ENCODE data around the gene CSAG3. TPM values are rescaled to one million over a fixed set of nuclear protein-coding genes. Genes with fewer than 3 reads are reported as not detected.
"Not testable (repeated sequence)": the region's sequence is repeated elsewhere in the genome, so short reads cannot be mapped to it uniquely, and the experiment has no call there.

The CSAG3 gene
- polyA plus RNA-seq (not detected in 3 replicates), polyA minus RNA-seq (not detected in 3 replicates)
- polyA plus RNA-seq (2011; ENCODE audit: low read depth) = not detected
- not detected in 2 replicates for polyA plus RNA-seq (2011; cell fraction: cytosol; rRNA removed)
- polyA plus RNA-seq (2011; cell fraction: nucleus; rRNA removed) = not detected in 2 replicates
- polyA plus RNA-seq (2012; ENCODE audit: low replicate concordance) = not detected in 2 replicates
- polyA minus RNA-seq (2011; cell fraction: cytosol; rRNA and poly(A)+ RNA removed) = not detected
- polyA minus RNA-seq (2011; cell fraction: nucleus; rRNA and poly(A)+ RNA removed) = not detected in 2 replicates

DNA sequence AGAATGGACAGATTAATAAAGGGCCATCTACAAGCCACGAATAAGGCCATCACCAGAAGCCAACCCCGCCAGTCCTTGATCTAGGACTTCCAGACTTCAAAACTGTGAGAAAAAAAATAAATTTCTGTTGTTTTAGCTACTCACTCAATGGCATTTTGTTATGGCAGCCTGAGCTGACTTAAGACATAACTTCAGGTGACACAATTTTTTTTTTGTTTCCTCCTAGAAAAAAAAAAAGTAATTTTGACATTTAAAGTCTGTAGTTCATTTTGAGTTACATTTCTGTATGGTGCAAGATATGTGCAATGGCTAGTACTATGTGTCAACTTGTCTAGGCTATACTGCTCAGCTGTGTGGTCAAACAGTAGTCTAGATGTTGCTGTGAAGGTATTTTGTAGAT, at the start of gene CSAG3:
Gene CSAG3, plus strand, starts transcription at position 301 of the 400 bp plus-strand sequence.
- dilution Hi-C loops (cut with MboI; ENCODE audit: extremely low pct_ligation_motif_present, low sequenced_read_pairs); H3K27ac ChIP-seq (ENCODE audit: control insufficient read depth, insufficient read depth, low read length); H3K9me1 ChIP-seq (ENCODE audit: control insufficient read depth, extremely low read depth, insufficient read depth, low read length); H3K9ac ChIP-seq (ENCODE audit: control insufficient read depth, extremely low read depth, insufficient read depth, low read length); H3K4me3 ChIP-seq (ENCODE audit: control insufficient read depth in 2 of 3, extremely low read depth in 1 of 3, insufficient read depth in 2 of 3, low read depth in 1 of 3, low read length in 3 of 3); H3K4me1 ChIP-seq (ENCODE audit: control insufficient read depth, extremely low read depth, insufficient read depth, low read length); FAIRE-seq; DNase-seq (ENCODE audit: low read depth, low spot score); H3K9me3 ChIP-seq (ENCODE audit: control insufficient read depth, low read depth, low read length); H3K4me2 ChIP-seq (ENCODE audit: control insufficient read depth, extremely low read depth, insufficient read depth, low read depth, low read length); H3K27me3 ChIP-seq (ENCODE audit: control insufficient read depth, extremely low read depth, insufficient read depth, low read length); H2AFZ ChIP-seq (ENCODE audit: control insufficient read depth, low read length); H4K20me1 ChIP-seq (ENCODE audit: control insufficient read depth, extremely low read depth, insufficient read depth, low read length); H3K36me3 ChIP-seq (ENCODE audit: control insufficient read depth in 2 of 2, extremely low read depth in 1 of 2, insufficient read depth in 2 of 2, low read length in 2 of 2); H3K79me2 ChIP-seq (ENCODE audit: control insufficient read depth, insufficient read depth, low read length): not testable (repeated sequence)

DNA sequence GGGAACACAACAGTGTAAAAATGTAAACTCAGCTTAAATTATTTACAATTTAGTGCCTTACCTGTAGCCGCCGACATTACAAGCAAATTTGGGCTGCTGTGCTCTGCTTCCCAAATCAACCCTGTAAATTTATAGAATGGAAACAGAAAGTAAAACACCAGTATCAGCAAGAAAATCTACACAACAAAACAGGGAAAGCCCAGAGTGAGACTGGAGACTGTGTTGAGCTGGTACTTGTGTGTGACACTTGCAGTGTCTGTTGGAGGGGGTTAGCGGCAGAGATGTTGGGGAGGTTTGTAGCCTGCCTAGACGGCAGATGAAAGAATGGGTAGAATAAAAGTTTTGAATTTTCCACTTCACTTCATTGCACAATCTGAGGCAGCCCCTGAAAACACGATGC, 45.8 kb upstream of the CSAG3 start:
- H4K20me1 ChIP-seq (ENCODE audit: control insufficient read depth, extremely low read depth, insufficient read depth, low read length); H3K9me3 ChIP-seq (ENCODE audit: control insufficient read depth, low read depth, low read length); H3K4me3 ChIP-seq (ENCODE audit: control insufficient read depth in 2 of 3, extremely low read depth in 1 of 3, insufficient read depth in 2 of 3, low read depth in 1 of 3, low read length in 3 of 3); H3K4me2 ChIP-seq (ENCODE audit: control insufficient read depth, extremely low read depth, insufficient read depth, low read depth, low read length); H3K27me3 ChIP-seq (ENCODE audit: control insufficient read depth, extremely low read depth, insufficient read depth, low read length); H3K36me3 ChIP-seq (ENCODE audit: control insufficient read depth in 2 of 2, extremely low read depth in 1 of 2, insufficient read depth in 2 of 2, low read length in 2 of 2); H3K4me1 ChIP-seq (ENCODE audit: control insufficient read depth, extremely low read depth, insufficient read depth, low read length); H3K9ac ChIP-seq (ENCODE audit: control insufficient read depth, extremely low read depth, insufficient read depth, low read length); H3K27ac ChIP-seq (ENCODE audit: control insufficient read depth, insufficient read depth, low read length); FAIRE-seq; dilution Hi-C loops (cut with MboI; ENCODE audit: extremely low pct_ligation_motif_present, low sequenced_read_pairs); DNase-seq (ENCODE audit: low read depth, low spot score); H3K9me1 ChIP-seq (ENCODE audit: control insufficient read depth, extremely low read depth, insufficient read depth, low read length); H3K79me2 ChIP-seq (ENCODE audit: control insufficient read depth, insufficient read depth, low read length); H2AFZ ChIP-seq (ENCODE audit: control insufficient read depth, low read length): not testable (repeated sequence)

DNA sequence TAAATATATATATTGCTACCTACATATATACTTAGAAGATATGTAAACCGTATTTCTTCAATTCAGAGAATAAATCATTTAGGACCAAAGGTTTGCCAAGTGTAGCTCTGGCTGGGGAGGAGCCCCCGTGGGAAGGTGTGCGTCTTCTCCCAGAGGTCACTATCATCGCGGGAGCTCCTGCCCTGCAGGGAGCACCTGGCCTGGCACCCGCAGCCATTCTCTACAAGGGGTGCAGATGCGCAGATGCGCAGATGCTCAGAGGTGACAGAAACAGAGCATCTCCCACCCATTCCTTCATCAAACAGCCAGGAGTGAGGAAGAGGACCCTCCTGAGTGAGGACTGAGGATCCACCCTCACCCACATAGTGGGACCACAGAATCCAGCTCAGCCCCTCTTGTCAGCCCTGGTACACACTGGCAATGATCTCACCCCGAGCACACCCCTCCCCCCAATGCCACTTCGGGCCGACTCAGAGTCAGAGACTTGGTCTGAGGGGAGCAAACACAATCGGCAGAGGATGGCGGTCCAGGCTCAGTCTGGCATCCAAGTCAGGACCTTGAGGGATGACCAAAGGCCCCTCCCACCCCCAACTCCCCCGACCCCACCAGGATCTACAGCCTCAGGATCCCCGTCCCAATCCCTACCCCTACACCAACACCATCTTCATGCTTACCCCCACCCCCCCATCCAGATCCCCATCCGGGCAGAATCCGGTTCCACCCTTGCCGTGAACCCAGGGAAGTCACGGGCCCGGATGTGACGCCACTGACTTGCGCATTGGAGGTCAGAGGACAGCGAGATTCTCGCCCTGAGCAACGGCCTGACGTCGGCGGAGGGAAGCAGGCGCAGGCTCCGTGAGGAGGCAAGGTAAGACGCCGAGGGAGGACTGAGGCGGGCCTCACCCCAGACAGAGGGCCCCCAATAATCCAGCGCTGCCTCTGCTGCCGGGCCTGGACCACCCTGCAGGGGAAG, 44.9 kb upstream of the CSAG3 start, which contains the start of gene MAGEA2B:
Gene MAGEA2B, plus strand, starts transcription at position 814 of the 973 bp plus-strand sequence. CDS start 2,479 bp downstream, outside the sequence.
- H3K36me3 ChIP-seq (ENCODE audit: control insufficient read depth in 2 of 2, extremely low read depth in 1 of 2, insufficient read depth in 2 of 2, low read length in 2 of 2); H3K27ac ChIP-seq (ENCODE audit: control insufficient read depth, insufficient read depth, low read length); H3K9ac ChIP-seq (ENCODE audit: control insufficient read depth, extremely low read depth, insufficient read depth, low read length); H3K4me1 ChIP-seq (ENCODE audit: control insufficient read depth, extremely low read depth, insufficient read depth, low read length); dilution Hi-C loops (cut with MboI; ENCODE audit: extremely low pct_ligation_motif_present, low sequenced_read_pairs); H4K20me1 ChIP-seq (ENCODE audit: control insufficient read depth, extremely low read depth, insufficient read depth, low read length); H3K79me2 ChIP-seq (ENCODE audit: control insufficient read depth, insufficient read depth, low read length); FAIRE-seq; H3K9me1 ChIP-seq (ENCODE audit: control insufficient read depth, extremely low read depth, insufficient read depth, low read length); H3K4me3 ChIP-seq (ENCODE audit: control insufficient read depth in 2 of 3, extremely low read depth in 1 of 3, insufficient read depth in 2 of 3, low read depth in 1 of 3, low read length in 3 of 3); H2AFZ ChIP-seq (ENCODE audit: control insufficient read depth, low read length); H3K27me3 ChIP-seq (ENCODE audit: control insufficient read depth, extremely low read depth, insufficient read depth, low read length); DNase-seq (ENCODE audit: low read depth, low spot score); H3K4me2 ChIP-seq (ENCODE audit: control insufficient read depth, extremely low read depth, insufficient read depth, low read depth, low read length); H3K9me3 ChIP-seq (ENCODE audit: control insufficient read depth, low read depth, low read length): not testable (repeated sequence)

All from keratinocyte (primary cell).